ENCODE data around the gene SLC25A21. TPM values are rescaled to one million over a fixed set of nuclear protein-coding genes. Genes with fewer than 3 reads are reported as not detected.
"Not testable (repeated sequence)": the region's sequence is repeated elsewhere in the genome, so short reads cannot be mapped to it uniquely, and the experiment has no call there.

The SLC25A21 gene
- total and polyA plus RNA-seq, 2 donors (not counting 1 experiment from before 2014, with no cell fraction given): 0.50 to 0.62 TPM

DNA sequence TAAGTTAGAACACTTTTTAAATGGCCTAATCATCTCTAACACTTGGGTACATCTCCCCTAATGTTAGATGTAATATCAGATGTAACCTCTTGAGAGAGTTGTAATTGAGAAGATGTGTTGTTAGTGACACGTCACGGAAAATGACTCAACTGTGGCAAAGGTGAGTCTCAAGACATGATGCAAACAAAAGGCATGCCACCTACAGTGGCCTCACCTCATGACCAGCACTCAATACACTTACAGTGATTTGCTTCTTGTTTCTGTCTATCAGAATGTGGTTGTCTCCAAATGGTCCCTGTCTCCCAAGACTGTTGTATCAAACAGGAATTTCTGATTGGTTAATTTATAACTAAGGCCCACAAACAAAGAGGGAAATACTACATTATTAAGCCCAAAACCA lies 91.2 kb downstream of the SLC25A21 start:
- Histone ChIP-seq H3K79me2 (ENCODE audit: control insufficient read depth, insufficient read depth, low read length) (no peaks in the 10 kb centered on the region), H2AFZ (ENCODE audit: low read length) (no peak overlapping the region), H3K4me2 (ENCODE audit: extremely low read depth, insufficient read depth, low read length) (no peak overlapping the region), H3K9ac (ENCODE audit: insufficient read depth, low read length) (no peak overlapping the region), H3K36me3 (ENCODE audit: control insufficient read depth, insufficient read depth, low read length) (no peaks in the 10 kb centered on the region), H3K4me3 (replicated peaks in 1 of 4; ENCODE audit: control extremely low read depth in 1 of 4, insufficient read depth in 1 of 4, low read depth in 3 of 4, low read length in 4 of 4) (no peak overlapping the region), H4K20me1 (ENCODE audit: control insufficient read depth, extremely low read depth, insufficient read depth, low read length) (no peaks in the 10 kb centered on the region), H3K9me3 (ENCODE audit: control insufficient read depth, insufficient read depth, low read depth, low read length) (no peaks in the 10 kb centered on the region), H3K4me1 (ENCODE audit: control insufficient read depth, extremely low read depth, insufficient read depth, low read length) (no peaks in the 10 kb centered on the region), H3K27me3 (ENCODE audit: control insufficient read depth, insufficient read depth, low read length) (no peaks in the 10 kb centered on the region), H3K27ac (ENCODE audit: insufficient read depth, low read length) (no peak overlapping the region)
- TF ChIP-seq, protein P1, sequence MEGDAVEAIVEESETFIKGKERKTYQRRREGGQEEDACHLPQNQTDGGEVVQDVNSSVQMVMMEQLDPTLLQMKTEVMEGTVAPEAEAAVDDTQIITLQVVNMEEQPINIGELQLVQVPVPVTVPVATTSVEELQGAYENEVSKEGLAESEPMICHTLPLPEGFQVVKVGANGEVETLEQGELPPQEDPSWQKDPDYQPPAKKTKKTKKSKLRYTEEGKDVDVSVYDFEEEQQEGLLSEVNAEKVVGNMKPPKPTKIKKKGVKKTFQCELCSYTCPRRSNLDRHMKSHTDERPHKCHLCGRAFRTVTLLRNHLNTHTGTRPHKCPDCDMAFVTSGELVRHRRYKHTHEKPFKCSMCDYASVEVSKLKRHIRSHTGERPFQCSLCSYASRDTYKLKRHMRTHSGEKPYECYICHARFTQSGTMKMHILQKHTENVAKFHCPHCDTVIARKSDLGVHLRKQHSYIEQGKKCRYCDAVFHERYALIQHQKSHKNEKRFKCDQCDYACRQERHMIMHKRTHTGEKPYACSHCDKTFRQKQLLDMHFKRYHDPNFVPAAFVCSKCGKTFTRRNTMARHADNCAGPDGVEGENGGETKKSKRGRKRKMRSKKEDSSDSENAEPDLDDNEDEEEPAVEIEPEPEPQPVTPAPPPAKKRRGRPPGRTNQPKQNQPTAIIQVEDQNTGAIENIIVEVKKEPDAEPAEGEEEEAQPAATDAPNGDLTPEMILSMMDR (conservative IDR thresholded peaks at IDR 0.05 in 1 of 2, IDR thresholded peaks at IDR 0.05 in 1 of 2; ENCODE audit: low read depth in 1 of 2, low read length in 2 of 2): no peak
- TF ChIP-seq EZH2 (IDR thresholded peaks at IDR 0.05; ENCODE audit: low read length, missing control alignments): no peak
- peak; percentile 16 to 64 for DNase-seq (ENCODE audit: low read depth in 2 of 2)

DNA sequence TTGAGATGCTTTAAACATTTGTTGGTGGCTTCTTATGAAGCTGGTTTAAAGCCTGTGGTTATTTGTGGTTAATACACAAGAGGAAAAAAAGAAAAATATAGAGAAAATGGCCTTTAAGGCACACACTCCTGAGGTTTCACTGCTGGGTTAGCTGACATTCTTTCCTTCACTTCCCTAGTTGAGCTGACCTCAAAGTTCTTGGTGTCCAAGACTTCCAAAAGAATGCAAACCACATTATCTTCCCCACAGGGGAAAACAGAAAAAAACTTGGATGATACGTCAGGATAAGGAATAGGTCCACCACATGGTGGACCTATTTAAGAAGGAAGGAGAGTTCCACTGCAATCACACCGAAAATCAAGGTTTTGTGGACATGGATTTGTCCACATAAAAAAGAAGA lies 94.3 kb downstream of the SLC25A21 start:
- H3K4me2 ChIP-seq (ENCODE audit: extremely low read depth, insufficient read depth, low read length): no peak overlapping the region
- no peaks in the 10 kb centered on the region for H3K9me3 ChIP-seq (ENCODE audit: control insufficient read depth, insufficient read depth, low read depth, low read length)
- H3K4me1 ChIP-seq (ENCODE audit: control insufficient read depth, extremely low read depth, insufficient read depth, low read length): no peaks in the 10 kb centered on the region
- H3K79me2 ChIP-seq (ENCODE audit: control insufficient read depth, insufficient read depth, low read length): no peaks in the 10 kb centered on the region
- H3K27me3 ChIP-seq (ENCODE audit: control insufficient read depth, insufficient read depth, low read length): no peaks in the 10 kb centered on the region
- no peak overlapping the region for H3K9ac ChIP-seq (ENCODE audit: insufficient read depth, low read length)
- H3K36me3 ChIP-seq (ENCODE audit: control insufficient read depth, insufficient read depth, low read length): no peaks in the 10 kb centered on the region
- TF ChIP-seq EZH2 (IDR thresholded peaks at IDR 0.05; ENCODE audit: low read length, missing control alignments): no peak
- TF ChIP-seq, protein P1 (conservative IDR thresholded peaks at IDR 0.05 in 1 of 2, IDR thresholded peaks at IDR 0.05 in 1 of 2; ENCODE audit: low read depth in 1 of 2, low read length in 2 of 2): no peak
- H4K20me1 ChIP-seq (ENCODE audit: control insufficient read depth, extremely low read depth, insufficient read depth, low read length): no peaks in the 10 kb centered on the region
- peak in 1 of 2 donors; percentile 88 for DNase-seq (ENCODE audit: low read depth in 2 of 2)
- H2AFZ ChIP-seq (ENCODE audit: low read length): no peak overlapping the region
- no peak overlapping the region for H3K27ac ChIP-seq (ENCODE audit: insufficient read depth, low read length)
- no peak overlapping the region for H3K4me3 ChIP-seq (replicated peaks in 1 of 4; ENCODE audit: control extremely low read depth in 1 of 4, insufficient read depth in 1 of 4, low read depth in 3 of 4, low read length in 4 of 4)

DNA sequence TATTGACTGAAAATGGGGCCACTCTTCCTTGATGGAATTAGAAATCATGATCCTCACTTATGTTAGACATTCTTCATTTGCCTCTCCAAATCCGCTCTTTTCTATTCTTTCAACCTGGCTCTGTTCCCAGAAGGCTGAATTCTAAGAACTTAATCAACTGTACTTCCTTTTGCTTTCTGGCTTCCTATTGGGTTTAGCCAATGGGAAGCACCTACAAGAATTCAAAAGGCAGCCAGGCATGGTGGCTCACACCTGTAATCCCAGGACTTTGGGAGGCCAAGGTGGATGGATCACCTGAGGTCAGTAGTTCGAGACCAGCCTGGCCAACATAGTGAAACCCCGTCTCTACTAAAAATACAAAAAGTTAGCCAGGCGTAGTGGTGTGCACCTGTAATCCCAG lies 98.1 kb downstream of the SLC25A21 start:
- not testable (repeated sequence) for H3K36me3 ChIP-seq (ENCODE audit: control insufficient read depth, insufficient read depth, low read length); H3K9me3 ChIP-seq (ENCODE audit: control insufficient read depth, insufficient read depth, low read depth, low read length); H3K9ac ChIP-seq (ENCODE audit: insufficient read depth, low read length); H3K27ac ChIP-seq (ENCODE audit: insufficient read depth, low read length); H4K20me1 ChIP-seq (ENCODE audit: control insufficient read depth, extremely low read depth, insufficient read depth, low read length); H3K4me1 ChIP-seq (ENCODE audit: control insufficient read depth, extremely low read depth, insufficient read depth, low read length); H3K4me2 ChIP-seq (ENCODE audit: extremely low read depth, insufficient read depth, low read length); H3K27me3 ChIP-seq (ENCODE audit: control insufficient read depth, insufficient read depth, low read length); H3K4me3 ChIP-seq (replicated peaks in 1 of 4; ENCODE audit: control extremely low read depth in 1 of 4, insufficient read depth in 1 of 4, low read depth in 3 of 4, low read length in 4 of 4); H2AFZ ChIP-seq (ENCODE audit: low read length); H3K79me2 ChIP-seq (ENCODE audit: control insufficient read depth, insufficient read depth, low read length)
- DNase-seq (ENCODE audit: low read depth in 2 of 2): peak; percentile 18 to 52
